Panc1 (cell line): Measurements from ENCODE around the gene IGF2R.

Experiments used
- CTCF ChIP-seq: fragments of 450-650 bp; IDR thresholded peaks from 2 replicates; pipeline ENCODE4 v1.5.1; 2017; ENCODE audit warnings: mild to moderate bottlenecking
- POLR2AphosphoS5 ChIP-seq: IDR thresholded peaks from 2 replicates; pipeline ENCODE4 v1.6.1; 2012; ENCODE audit warnings: mild to moderate bottlenecking, low read depth, low read length, moderate library complexity

GRCh38 chr6:159969204-159969912 is 476 bp downstream of the IGF2R start:
- TF ChIP-seq POLR2AphosphoS5, result no peak; the same call in 1 of the 2 replicates
- TF ChIP-seq CTCF, result no peak
